Measurements from ENCODE around the gene ELMOD1.

ELMOD1 gene

DNA sequence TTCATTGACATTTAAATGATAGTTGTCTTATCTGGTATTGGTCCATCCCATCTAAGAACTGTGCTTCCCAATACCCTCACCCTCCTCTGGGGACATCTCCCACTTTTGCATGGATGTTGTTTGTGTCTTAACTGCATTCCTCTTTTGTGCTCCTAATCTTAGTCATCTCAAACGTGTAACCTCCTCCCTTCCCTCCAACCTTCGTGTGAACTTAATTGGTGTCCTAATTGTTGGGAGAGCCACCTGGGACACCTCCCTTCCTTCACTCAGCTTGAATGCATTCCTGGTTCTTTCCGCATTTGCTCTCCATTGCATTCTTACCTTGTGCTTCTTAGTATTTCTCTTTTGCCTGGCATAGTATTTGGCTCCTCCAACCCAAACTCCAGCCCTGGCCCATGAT, 9.8 kb upstream of the ELMOD1 start:
- DNase-seq (ENCODE audit: insufficient read length, low spot score) = no peak
- TF ChIP-seq PAX5 (IDR thresholded peaks at IDR 0.05; ENCODE audit: insufficient read depth, low read length, severe bottlenecking) = no peak
- TF ChIP-seq POLR2AphosphoS5 (IDR thresholded peaks at IDR 0.05; ENCODE audit: low read depth, low read length) = no peak
- TF ChIP-seq POLR2A (IDR thresholded peaks at IDR 0.05; ENCODE audit: low read depth, low read length) = no peak
- no peak for TF ChIP-seq TAF1 (IDR thresholded peaks at IDR 0.05; ENCODE audit: low read depth, low read length)
- TF ChIP-seq SPI1 (IDR thresholded peaks at IDR 0.05; ENCODE audit: low read depth, low read length) = no peak
- TF ChIP-seq POU2F2 (IDR thresholded peaks at IDR 0.05; ENCODE audit: low read depth, low read length) = no peak
- FAIRE-seq = no peak

DNA sequence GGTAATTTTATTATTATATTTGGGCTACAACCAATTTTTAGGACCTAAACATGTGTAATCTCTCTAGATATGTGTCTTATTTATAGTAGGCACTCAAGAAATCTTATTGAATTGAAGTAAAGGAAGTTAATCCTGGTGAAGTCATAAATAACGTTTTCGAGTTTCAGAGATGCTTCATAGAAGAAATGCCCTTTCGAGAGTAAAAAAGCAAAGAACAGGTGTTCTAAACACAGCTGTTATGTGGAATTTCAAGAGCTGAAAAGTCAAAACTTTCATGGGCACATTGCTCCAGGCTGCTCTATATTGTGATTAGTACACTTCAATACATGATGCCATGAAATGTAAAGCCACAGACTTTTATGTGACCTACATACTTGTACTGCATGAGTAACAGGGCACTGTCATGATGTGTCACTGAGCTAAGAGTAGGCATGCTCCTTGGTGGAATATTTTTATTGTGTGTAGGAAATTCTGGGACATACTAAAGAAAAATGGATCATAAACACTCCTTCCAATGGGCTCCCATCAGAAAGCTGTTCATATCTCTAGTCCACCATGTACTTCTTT, 7.2 kb upstream of the ELMOD1 start:
- no peak for FAIRE-seq
- no peak for TF ChIP-seq POLR2AphosphoS5 (IDR thresholded peaks at IDR 0.05; ENCODE audit: low read depth, low read length)
- TF ChIP-seq PAX5 (IDR thresholded peaks at IDR 0.05; ENCODE audit: insufficient read depth, low read length, severe bottlenecking) = no peak
- TF ChIP-seq TAF1 (IDR thresholded peaks at IDR 0.05; ENCODE audit: low read depth, low read length) = no peak
- no peak for TF ChIP-seq POLR2A (IDR thresholded peaks at IDR 0.05; ENCODE audit: low read depth, low read length)
- TF ChIP-seq SPI1 (IDR thresholded peaks at IDR 0.05; ENCODE audit: low read depth, low read length) = no peak
- TF ChIP-seq POU2F2 (IDR thresholded peaks at IDR 0.05; ENCODE audit: low read depth, low read length) = no peak
- DNase-seq (ENCODE audit: insufficient read length, low spot score) = no peak

DNA sequence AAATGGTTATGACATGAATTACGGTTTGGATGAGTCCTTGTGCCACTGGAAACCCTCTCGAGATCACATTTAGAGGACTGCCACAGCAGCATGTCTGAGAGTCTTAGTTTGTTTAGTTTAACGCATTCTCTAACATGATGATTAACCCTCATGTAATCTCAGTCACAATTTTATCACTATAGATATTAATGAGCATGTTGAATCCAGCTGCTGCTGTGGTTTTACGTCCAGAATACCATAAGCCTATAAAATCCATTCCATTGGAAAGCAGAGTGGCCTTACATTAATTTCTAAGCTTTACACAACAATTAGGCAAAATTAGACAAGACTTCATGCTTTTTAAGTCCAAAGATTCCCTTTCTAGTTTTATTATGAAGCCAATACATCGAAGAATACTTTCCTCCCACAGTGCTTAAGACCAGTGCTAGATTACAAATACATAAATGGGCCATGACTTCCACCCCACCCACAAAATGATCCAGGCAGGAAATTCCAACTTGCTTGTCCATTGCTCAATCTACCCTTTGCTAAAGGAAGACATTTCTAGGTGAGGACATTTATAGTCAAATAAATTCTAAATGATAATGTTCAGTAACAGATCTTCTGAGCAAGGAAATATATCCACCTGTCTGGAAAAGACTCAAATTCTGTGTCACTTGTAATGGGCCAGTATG, 3.5 kb upstream of the ELMOD1 start:
- FAIRE-seq = no peak

DNA sequence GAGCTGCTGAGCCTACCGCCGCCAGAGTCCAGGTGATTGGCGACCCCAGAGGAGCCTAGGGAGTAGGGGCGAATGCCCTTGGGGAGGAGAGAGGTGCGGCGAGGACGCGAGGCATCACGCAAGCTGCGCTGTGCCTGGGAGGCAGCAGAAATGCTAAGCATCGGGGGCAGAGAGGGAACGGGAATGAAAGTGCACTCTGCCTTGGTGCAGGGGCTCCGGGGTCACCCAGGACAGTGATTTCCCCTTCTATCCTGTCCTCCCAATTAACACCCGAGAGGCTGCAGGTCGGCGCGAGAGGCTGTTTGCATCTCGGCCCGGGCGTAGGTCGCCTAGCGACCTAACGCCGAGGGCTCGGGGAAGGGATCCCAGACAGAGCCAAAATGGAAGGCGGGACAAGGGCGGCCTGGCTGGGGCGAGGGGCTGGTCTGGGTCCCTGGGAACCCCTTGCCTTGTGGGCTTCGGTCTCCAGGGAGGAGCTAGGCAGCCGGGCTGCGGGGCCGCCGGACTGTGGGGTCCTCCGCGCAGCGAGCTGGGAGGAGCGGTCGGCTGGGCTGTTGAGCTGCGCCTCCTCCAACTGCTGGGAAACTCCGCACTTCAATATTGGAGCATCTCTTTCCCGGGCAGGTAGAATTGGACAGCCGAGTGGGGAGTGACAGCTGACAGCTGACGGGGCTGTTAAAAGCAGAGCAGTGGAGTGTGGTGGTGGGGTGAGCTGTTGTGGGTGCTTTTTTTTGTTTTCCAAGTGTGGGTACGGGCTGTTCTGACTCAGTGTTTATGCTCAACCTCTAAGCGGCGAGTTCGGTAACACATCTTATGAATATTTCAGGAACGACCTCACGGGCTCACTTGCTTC, 657 bp downstream of the ELMOD1 start:
- DNase-seq (ENCODE audit: insufficient read length, low spot score) = peak; percentile 30
- no peak for TF ChIP-seq POLR2A (IDR thresholded peaks at IDR 0.05; ENCODE audit: low read depth, low read length)
- TF ChIP-seq SPI1 (IDR thresholded peaks at IDR 0.05; ENCODE audit: low read depth, low read length) = no peak
- no peak for TF ChIP-seq POU2F2 (IDR thresholded peaks at IDR 0.05; ENCODE audit: low read depth, low read length)
- no peak for TF ChIP-seq POLR2AphosphoS5 (IDR thresholded peaks at IDR 0.05; ENCODE audit: low read depth, low read length)
- TF ChIP-seq PAX5 (IDR thresholded peaks at IDR 0.05; ENCODE audit: insufficient read depth, low read length, severe bottlenecking) = no peak
- no peak for TF ChIP-seq TAF1 (IDR thresholded peaks at IDR 0.05; ENCODE audit: low read depth, low read length)
- FAIRE-seq = peak; percentile 13

More for the DNA sequence above, 3.5 kb upstream of the ELMOD1 start:
- TF ChIP-seq POLR2A (IDR thresholded peaks at IDR 0.05; ENCODE audit: low read depth, low read length) (no peak), PAX5 (IDR thresholded peaks at IDR 0.05; ENCODE audit: insufficient read depth, low read length, severe bottlenecking) (no peak), SPI1 (IDR thresholded peaks at IDR 0.05; ENCODE audit: low read depth, low read length) (no peak)
- no peak for DNase-seq (ENCODE audit: insufficient read length, low spot score)

DNA sequence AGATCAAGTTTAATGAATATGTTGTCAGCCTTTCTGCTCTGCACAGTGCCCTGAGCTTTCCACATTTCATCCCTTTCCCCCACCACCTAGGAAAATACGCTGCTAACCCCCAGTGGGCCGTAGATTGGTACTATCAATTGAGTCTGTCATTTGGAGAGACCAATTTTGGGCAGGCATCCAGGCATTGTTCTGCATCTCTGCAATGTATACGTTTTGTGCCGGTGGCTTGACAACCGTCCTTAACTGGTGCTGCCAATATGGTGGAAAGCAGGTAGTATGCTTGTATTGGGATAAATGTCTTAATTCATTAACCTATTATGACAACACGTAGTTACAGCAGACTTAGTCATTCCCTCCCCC, 1.3 kb downstream of the ELMOD1 start:
- FAIRE-seq (no peak), DNase-seq (ENCODE audit: insufficient read length, low spot score) (no peak)
- no peak for TF ChIP-seq POLR2A (IDR thresholded peaks at IDR 0.05; ENCODE audit: low read depth, low read length)
- TF ChIP-seq TAF1 (IDR thresholded peaks at IDR 0.05; ENCODE audit: low read depth, low read length) = no peak
- no peak for TF ChIP-seq POU2F2 (IDR thresholded peaks at IDR 0.05; ENCODE audit: low read depth, low read length)
- no peak for TF ChIP-seq PAX5 (IDR thresholded peaks at IDR 0.05; ENCODE audit: insufficient read depth, low read length, severe bottlenecking)
- TF ChIP-seq SPI1 (IDR thresholded peaks at IDR 0.05; ENCODE audit: low read depth, low read length) = no peak
- TF ChIP-seq POLR2AphosphoS5 (IDR thresholded peaks at IDR 0.05; ENCODE audit: low read depth, low read length) = no peak

DNA sequence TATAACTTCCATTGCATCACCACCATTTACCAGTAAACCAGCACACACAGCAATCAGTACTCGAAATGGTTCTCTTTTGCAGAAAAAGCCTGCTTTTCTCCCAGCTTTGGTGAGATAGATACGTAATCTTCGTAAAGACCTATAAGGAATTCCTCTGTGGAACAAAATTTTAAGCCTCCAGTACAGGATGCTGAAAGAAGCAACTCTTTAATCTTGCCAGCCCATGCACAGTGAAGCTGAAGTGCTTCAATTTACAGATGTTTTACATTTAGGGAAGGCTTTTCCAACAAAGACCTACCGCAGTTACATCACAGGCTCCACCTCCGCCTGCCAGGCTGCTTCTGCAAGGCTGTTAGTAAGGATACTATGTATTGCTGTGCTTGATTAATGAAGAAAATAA, 1.9 kb downstream of the ELMOD1 start:
- FAIRE-seq = no peak

DNA sequence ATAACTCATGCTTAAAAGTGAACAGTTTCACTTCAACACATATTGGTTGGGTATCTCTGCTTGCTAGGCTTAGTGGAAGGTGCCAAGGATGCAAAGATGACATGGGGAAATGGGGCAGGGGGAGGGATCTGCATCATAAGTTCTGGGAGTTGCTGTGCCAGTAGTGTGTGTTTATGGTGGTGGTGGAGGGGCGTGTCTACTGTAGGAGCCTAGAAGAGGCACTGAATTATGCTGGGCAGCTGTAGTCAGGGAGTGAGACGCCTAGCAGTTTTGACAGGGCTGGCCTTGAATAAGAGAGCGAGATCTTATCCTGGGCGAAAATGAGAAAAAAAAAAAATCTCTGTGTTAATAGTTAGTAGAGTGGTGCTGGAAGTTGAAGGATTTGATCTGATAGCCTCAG, 3.0 kb downstream of the ELMOD1 start:
- FAIRE-seq = no peak
- DNase-seq (ENCODE audit: insufficient read length, low spot score) = no peak
- TF ChIP-seq POLR2AphosphoS5 (IDR thresholded peaks at IDR 0.05; ENCODE audit: low read depth, low read length) (no peak), PAX5 (IDR thresholded peaks at IDR 0.05; ENCODE audit: insufficient read depth, low read length, severe bottlenecking) (no peak), SPI1 (IDR thresholded peaks at IDR 0.05; ENCODE audit: low read depth, low read length) (no peak), POLR2A (IDR thresholded peaks at IDR 0.05; ENCODE audit: low read depth, low read length) (no peak), POU2F2 (IDR thresholded peaks at IDR 0.05; ENCODE audit: low read depth, low read length) (no peak), TAF1 (IDR thresholded peaks at IDR 0.05; ENCODE audit: low read depth, low read length) (no peak)

More for the DNA sequence above, 1.9 kb downstream of the ELMOD1 start:
- no peak for DNase-seq (ENCODE audit: insufficient read length, low spot score)
- TF ChIP-seq PAX5 (IDR thresholded peaks at IDR 0.05; ENCODE audit: insufficient read depth, low read length, severe bottlenecking) (no peak), POLR2A (IDR thresholded peaks at IDR 0.05; ENCODE audit: low read depth, low read length) (no peak), SPI1 (IDR thresholded peaks at IDR 0.05; ENCODE audit: low read depth, low read length) (no peak)

DNA sequence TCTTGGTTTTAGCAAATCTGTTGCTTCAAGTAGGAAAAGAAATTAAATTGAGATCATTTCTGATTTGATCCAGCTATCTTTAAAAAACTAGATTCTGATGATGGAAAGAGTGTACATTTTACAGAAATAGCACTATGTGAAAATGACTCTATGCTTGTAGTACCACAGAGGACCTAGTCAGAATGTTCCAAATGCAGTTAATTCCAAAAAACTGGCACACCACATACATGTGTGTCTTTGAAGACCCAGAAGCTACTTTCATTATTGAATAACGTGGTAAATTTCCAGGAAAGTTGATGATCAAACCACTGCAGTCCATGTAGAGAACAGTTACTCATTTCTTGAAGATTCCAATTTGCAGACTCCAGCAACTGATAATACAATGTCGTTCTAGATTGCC, 3.8 kb downstream of the ELMOD1 start:
- TF ChIP-seq TAF1 (IDR thresholded peaks at IDR 0.05; ENCODE audit: low read depth, low read length) (no peak), POLR2A (IDR thresholded peaks at IDR 0.05; ENCODE audit: low read depth, low read length) (no peak), SPI1 (IDR thresholded peaks at IDR 0.05; ENCODE audit: low read depth, low read length) (no peak), POU2F2 (IDR thresholded peaks at IDR 0.05; ENCODE audit: low read depth, low read length) (no peak), PAX5 (IDR thresholded peaks at IDR 0.05; ENCODE audit: insufficient read depth, low read length, severe bottlenecking) (no peak), POLR2AphosphoS5 (IDR thresholded peaks at IDR 0.05; ENCODE audit: low read depth, low read length) (no peak)
- no peak for DNase-seq (ENCODE audit: insufficient read length, low spot score)
- no peak for FAIRE-seq
